K562 (cell line): ENCODE measurements around the gene PPIE.
"Not testable (repeated sequence)": the region's sequence is repeated elsewhere in the genome, so short reads cannot be mapped to it uniquely, and the experiment has no call there.

Source experiments
- ASH1L ChIP-seq: fragments of 450-650 bp; IDR thresholded peaks from 2 replicates; pipeline ENCODE4 v1.6.1; 2018; ENCODE audit warnings: borderline replicate concordance, mild to moderate bottlenecking, low read depth; ENCODE audit not compliant: partially characterized antibody
- CTCF ChIP-seq, 3 experiments: IDR thresholded peaks in 2 of 3; conservative IDR thresholded peaks in 1 of 3; 2 replicates each; pipeline ENCODE4 v1.5.1; 2011 to 2012; ENCODE audit warnings: low read length in 3 of 3, mild to moderate bottlenecking in 3 of 3, control low read depth in 2 of 3, improper control_type of control experiment in 1 of 3, inconsistent platforms in 1 of 3, low read depth in 1 of 3, mixed read lengths in 1 of 3, moderate library complexity in 1 of 3; ENCODE audit not compliant: insufficient read depth in 2 of 3
- E2F4 ChIP-seq: sonication (generic); formaldehyde crosslinking; IDR thresholded peaks from 2 replicates; pipeline ENCODE4 v1.8.0; 2022; ENCODE audit warnings: mild to moderate bottlenecking, low read depth, missing genetic modification reagents
- HNRNPH1 ChIP-seq: fragments of 200-400 bp; formaldehyde crosslinking; optimal IDR thresholded peaks from 2 replicates; pipeline ENCODE3; 2017; ENCODE audit warnings: low read depth, mild to moderate bottlenecking, low read length, moderate library complexity
- JUND ChIP-seq, 2 experiments: IDR thresholded peaks; 2 replicates in 1 of 2; 3 replicates in 1 of 2; pipeline ENCODE4 v1.6.1; 2011; ENCODE audit warnings: borderline replicate concordance in 2 of 2, low read depth in 2 of 2, low read length in 2 of 2, improper control_type of control experiment in 1 of 2, missing biosample characterization in 1 of 2, missing genetic modification characterization in 1 of 2, missing genetic modification reagents in 1 of 2
- MCM3 ChIP-seq: fragments of 450-650 bp; IDR thresholded peaks from 2 replicates; pipeline ENCODE4 v1.6.1; 2016
- MXI1 ChIP-seq: IDR thresholded peaks from 2 replicates; pipeline ENCODE4 v1.6.1; 2011; ENCODE audit warnings: low read depth, mild to moderate bottlenecking, improper control_type of control experiment, low read length
- PURB ChIP-seq: sonication (generic); formaldehyde crosslinking; IDR thresholded peaks from 2 replicates; pipeline ENCODE4 v1.9.0; 2021; ENCODE audit warnings: low read depth, mild to moderate bottlenecking, missing genetic modification reagents
- SMARCB1 ChIP-seq: IDR thresholded peaks from 2 replicates; pipeline ENCODE4 v1.6.1; 2011; ENCODE audit warnings: improper control_type of control experiment, low read depth; ENCODE audit not compliant: insufficient read length
- SMC3 ChIP-seq: conservative IDR thresholded peaks from 2 replicates; pipeline ENCODE4 v1.6.1; 2011; ENCODE audit warnings: low read depth, low read length, improper control_type of control experiment; ENCODE audit not compliant: insufficient read depth
- U2AF2 ChIP-seq: fragments of 200-400 bp; formaldehyde crosslinking; optimal IDR thresholded peaks from 2 replicates; pipeline ENCODE3; 2017; ENCODE audit warnings: low read depth, mild to moderate bottlenecking, low read length
- ZNF316 ChIP-seq: fragments of 450-650 bp; IDR thresholded peaks from 2 replicates; pipeline ENCODE4 v1.6.1; 2016
- ZNF695 ChIP-seq: fragments of 450-650 bp; formaldehyde crosslinking; IDR thresholded peaks from 2 replicates; pipeline ENCODE4 v1.4.0; 2020; ENCODE audit warnings: mild to moderate bottlenecking, moderate library complexity
- ZNF778 ChIP-seq: fragments of 450-650 bp; formaldehyde crosslinking; IDR thresholded peaks from 2 replicates; pipeline ENCODE4 v1.4.0; 2020; ENCODE audit warnings: mild to moderate bottlenecking, moderate library complexity

GRCh38 chr1:39775676-39776399 is 37.2 kb downstream of the PPIE start:
- TF ChIP-seq CTCF (IDR thresholded peaks at IDR 0.05 in 2 of 3, conservative IDR thresholded peaks at IDR 0.05 in 1 of 3; ENCODE audit: insufficient read depth in 2 of 3, low read depth in 1 of 3, low read length in 3 of 3); SMC3; MCM3; ZNF695 (CRISPR knock-in tag); HNRNPH1; ZNF316; ZNF778 (CRISPR knock-in tag); PURB (CRISPR knock-in tag); SMARCB1; MXI1; E2F4; JUND (IDR thresholded peaks at IDR 0.05; ENCODE audit: borderline replicate concordance, low read depth, low read length); JUND (tag; IDR thresholded peaks at IDR 0.05; ENCODE audit: borderline replicate concordance, low read depth, low read length); ASH1L; U2AF2: not testable (repeated sequence)
